Activated T-helper 9 cell treated with anti-CD3 and anti-CD28 coated beads, Interleukin-2, amount 50 U/mL, for 16 hours (primary cell): ENCODE data around the gene PIP5K1A.
"Not testable (repeated sequence)": the region's sequence is repeated elsewhere in the genome, so short reads cannot be mapped to it uniquely, and the experiment has no call there.

Source experiments
- DNase-seq: peaks from one replicate; pipeline ENCODE4 v3.0.0-alpha.2; 2020; ENCODE audit warnings: low read depth

The PIP5K1A gene

GRCh38 chr1:151198254-151199127 is at the start of gene PIP5K1A:
TSS of gene PIP5K1A (plus strand) at chr1:151198552. CDS start at chr1:151198997, 445 bp downstream.
- peak; percentile 97 for DNase-seq

- DNase-seq, result peak; percentile 57
Measured at GRCh38 chr1:151156515-151156819, 41.9 kb upstream of the PIP5K1A start, which contains the start of gene TNFAIP8L2. TSS of gene TNFAIP8L2 (plus strand) at chr1:151156649. CDS start at chr1:151158698, 2,049 bp downstream.

- peak; percentile 31 for DNase-seq
Measured at GRCh38 chr1:151157067-151157531, 41.3 kb upstream of the PIP5K1A start.

GRCh38 chr1:151158326-151158725 is 40.0 kb upstream of the PIP5K1A start:
- no peak for DNase-seq

- DNase-seq, result no peak
Measured at GRCh38 chr1:151158751-151159251, 39.6 kb upstream of the PIP5K1A start.

GRCh38 chr1:151159373-151159772 is 39.0 kb upstream of the PIP5K1A start:
- no peak for DNase-seq

- DNase-seq, result no peak
Measured at GRCh38 chr1:151164732-151165280, 33.5 kb upstream of the PIP5K1A start.

- DNase-seq, result no peak
Measured at GRCh38 chr1:151165281-151165737, 33.0 kb upstream of the PIP5K1A start.

GRCh38 chr1:151165738-151166504 is 32.4 kb upstream of the PIP5K1A start, which contains the start of the genes LYSMD1 and SCNM1:
TSS of gene LYSMD1 (minus strand) at chr1:151165902. CDS start at chr1:151165258, 644 bp downstream.
TSS of gene SCNM1 (plus strand) at chr1:151166144. CDS start at chr1:151166153, 9 bp downstream.
- DNase-seq, result peak; percentile 91

GRCh38 chr1:151166505-151166956 is 31.8 kb upstream of the PIP5K1A start:
- DNase-seq, result no peak

GRCh38 chr1:151167116-151167515 is 31.2 kb upstream of the PIP5K1A start:
- DNase-seq, result no peak

- no peak for DNase-seq
Measured at GRCh38 chr1:151171190-151171589, 27.2 kb upstream of the PIP5K1A start.

- no peak for DNase-seq
Measured at GRCh38 chr1:151175041-151175741, 23.2 kb upstream of the PIP5K1A start.

GRCh38 chr1:151175863-151176262 is 22.5 kb upstream of the PIP5K1A start, which contains the start of gene TMOD4:
TSS of gene TMOD4 (minus strand) at chr1:151175981. CDS start at chr1:151174875, 1,106 bp downstream.
- DNase-seq, result no peak

- no peak for DNase-seq
Measured at GRCh38 chr1:151176514-151177045, 21.8 kb upstream of the PIP5K1A start.

GRCh38 chr1:151184211-151184610 is 14.1 kb upstream of the PIP5K1A start:
- DNase-seq, result no peak

- DNase-seq, result no peak
Measured at GRCh38 chr1:151187205-151187604, 11.1 kb upstream of the PIP5K1A start.

- not testable (repeated sequence) for DNase-seq
Measured at GRCh38 chr1:151188667-151189066, 9.7 kb upstream of the PIP5K1A start.

- DNase-seq, result peak; percentile 76
Measured at GRCh38 chr1:151189637-151190445, 8.5 kb upstream of the PIP5K1A start, which contains the start of gene VPS72. TSS of gene VPS72 (minus strand) at chr1:151190197. CDS start at chr1:151190121, 76 bp downstream.

GRCh38 chr1:151192047-151192446 is 6.3 kb upstream of the PIP5K1A start:
- DNase-seq, result no peak
